ENCODE data around the gene TUBA1B.

- TF ChIP-seq, protein P1, sequence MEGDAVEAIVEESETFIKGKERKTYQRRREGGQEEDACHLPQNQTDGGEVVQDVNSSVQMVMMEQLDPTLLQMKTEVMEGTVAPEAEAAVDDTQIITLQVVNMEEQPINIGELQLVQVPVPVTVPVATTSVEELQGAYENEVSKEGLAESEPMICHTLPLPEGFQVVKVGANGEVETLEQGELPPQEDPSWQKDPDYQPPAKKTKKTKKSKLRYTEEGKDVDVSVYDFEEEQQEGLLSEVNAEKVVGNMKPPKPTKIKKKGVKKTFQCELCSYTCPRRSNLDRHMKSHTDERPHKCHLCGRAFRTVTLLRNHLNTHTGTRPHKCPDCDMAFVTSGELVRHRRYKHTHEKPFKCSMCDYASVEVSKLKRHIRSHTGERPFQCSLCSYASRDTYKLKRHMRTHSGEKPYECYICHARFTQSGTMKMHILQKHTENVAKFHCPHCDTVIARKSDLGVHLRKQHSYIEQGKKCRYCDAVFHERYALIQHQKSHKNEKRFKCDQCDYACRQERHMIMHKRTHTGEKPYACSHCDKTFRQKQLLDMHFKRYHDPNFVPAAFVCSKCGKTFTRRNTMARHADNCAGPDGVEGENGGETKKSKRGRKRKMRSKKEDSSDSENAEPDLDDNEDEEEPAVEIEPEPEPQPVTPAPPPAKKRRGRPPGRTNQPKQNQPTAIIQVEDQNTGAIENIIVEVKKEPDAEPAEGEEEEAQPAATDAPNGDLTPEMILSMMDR (IDR thresholded peaks at IDR 0.05), result no peak
- TF ChIP-seq POLR2A (IDR thresholded peaks at IDR 0.05), result no peak
These were observed 43.0 kb upstream of the TUBA1B start for GRCh38 chr12:49174218-49174617.
